Spleen (tissue), 11 donors: ENCODE data around the gene DCTN3. TPM values are rescaled to one million over a fixed set of nuclear protein-coding genes. Genes with fewer than 3 reads are reported as not detected.
A peak's percentile ranks its signal among the peaks of the same experiment; 100 is the strongest.

Source experiments
- DNase-seq: peaks from one replicate; pipeline ENCODE4 v3.0.0-alpha.2; 2020
- H3K27ac ChIP-seq, 8 donors: fragments of 200-600 bp; sonication (generic) in 7 of 8; 1 replicate in 4 of 8; 2 replicates in 4 of 8; pipeline versions ENCODE4 v1.5.0 to v1.8.0; 2016 to 2021; ENCODE audit warnings: inconsistent platforms in 4 of 8, mild to moderate bottlenecking in 4 of 8, moderate library complexity in 1 of 8
- H3K27me3 ChIP-seq, 7 donors: fragments of 200-600 bp; sonication (generic) in 6 of 7; replicated peaks in 1 of 7; 1 replicate in 4 of 7; 2 replicates in 3 of 7; pipeline versions ENCODE4 v1.5.0 to v1.8.0; 2016 to 2021; ENCODE audit warnings: inconsistent platforms in 3 of 7, mild to moderate bottlenecking in 1 of 7
- H3K36me3 ChIP-seq, 6 donors: fragments of 200-600 bp; sonication (generic) in 5 of 6; 1 replicate in 4 of 6; 2 replicates in 2 of 6; pipeline versions ENCODE4 v1.5.0 to v1.8.0; 2016 to 2021; ENCODE audit warnings: inconsistent platforms in 2 of 6
- H3K4me1 ChIP-seq, 6 donors: fragments of 200-600 bp; sonication (generic) in 5 of 6; 1 replicate in 3 of 6; 2 replicates in 3 of 6; pipeline versions ENCODE4 v1.5.0 to v1.8.0; 2016 to 2021; ENCODE audit warnings: inconsistent platforms in 3 of 6
- H3K4me3 ChIP-seq, 8 donors: fragments of 200-600 bp; sonication (generic) in 7 of 8; 1 replicate in 4 of 8; 2 replicates in 4 of 8; pipeline versions ENCODE4 v1.5.0 to v1.8.0; 2016 to 2021; ENCODE audit warnings: inconsistent platforms in 4 of 8, mild to moderate bottlenecking in 4 of 8, moderate library complexity in 2 of 8
- H3K9me3 ChIP-seq, 8 donors: fragments of 200-600 bp; sonication (generic) in 7 of 8; 1 replicate in 4 of 8; 2 replicates in 4 of 8; pipeline versions ENCODE4 v1.5.0 to v1.8.0; 2016 to 2021; ENCODE audit warnings: inconsistent platforms in 4 of 8
- CTCF ChIP-seq, 11 experiments: fragments of 200-600 bp in 7 of 11; fragments of 450-650 bp in 4 of 11; sonication (generic) in 4 of 11; IDR thresholded peaks in 8 of 11; conservative IDR thresholded peaks in 3 of 11; 1 replicate in 7 of 11; 2 replicates in 4 of 11; pipeline versions ENCODE4 v1.4.0 to v1.8.0; 2016 to 2021; ENCODE audit warnings: antibody characterized with exemption in 11 of 11, inconsistent platforms in 4 of 11, mild to moderate bottlenecking in 1 of 11
- POLR2A ChIP-seq, 3 donors: fragments of 450-650 bp; IDR thresholded peaks; one replicate each; pipeline ENCODE4 v1.5.1; 2017; ENCODE audit warnings: antibody characterized with exemption in 3 of 3, mild to moderate bottlenecking in 1 of 3
- POLR2AphosphoS5 ChIP-seq, 3 donors: sonication (generic); formaldehyde crosslinking; IDR thresholded peaks; one replicate each; pipeline ENCODE4 v1.5.1; 2017; ENCODE audit warnings: antibody characterized with exemption in 3 of 3
- WGBS, 5 donors: extraction: QIAGEN DNeasy Blood & Tissue Kit in 3 of 5; methylation state at CpG; one replicate each; pipeline versions ENCODE4 v1.1.5 to v1.1.7; 2013 to 2018; 5-methylcytosine and 5-hydroxymethylcytosine counted together
- intact Hi-C: fragments of 100-400 bp; cut with DNase I; formaldehyde crosslinking; loops from one replicate; pipeline ENCODE4 v1.15.0; 2023; ENCODE audit warnings: low total_unique reads
- polyA plus RNA-seq, 3 donors: library from polyadenylated mRNA; stranded (reverse); fragments of 200-250 nt; gene quantifications; one replicate each; pipeline ENCODE4 v1.2.1, GENCODE V29; 2013
- total RNA-seq, 7 donors: library from RNA; depleted of rRNA in 3 of 7; stranded (reverse); fragments of >200 nt in 3 of 7; fragmentation: NEBNext Ultra II Directional in 4 of 7; extraction: Animal tissue kit (Norgen Biotek cat#: 25700) in 4 of 7; gene quantifications; one replicate each; pipeline versions ENCODE4 v1.1.0 to v1.2.1, GENCODE V29; 2016 to 2021
- donor health status: healthy with polysubstance abuse.
- donor health status: DM: no; HTN: no; CAD: no; lungs with moderate emphysema.
- donor health status: DM: no; HTN: no; CAD: no.
- donor health status: Bipolar disorder and iron deficiency.
- donor health status: healthy.
- donor health status: DM: no; HTN: no; CAD: no.
- donor health status: DM: yes; HTN: yes; CAD: no.

DCTN3 gene
- total and polyA plus RNA-seq, 10 donors: 43.8 to 79.8 (median 56.7) TPM

GRCh38 chr9:34584970-34585369 is 35.3 kb downstream of the DCTN3 start:
- WGBS, 5 donors: 71 to 81% (median 75%) methylated on average over 5 of the region's 5 CpGs
- no peak overlapping the region for H3K27ac ChIP-seq
- H3K4me3 ChIP-seq: no peak overlapping the region
- DNase-seq: no peak
- peaks cover 0 to 37% (median 14%) of the 10 kb centered on the region in 6 donors for H3K4me1 ChIP-seq
- peaks cover 0 to 92% (median 34%) of the 10 kb centered on the region in 7 donors for H3K27me3 ChIP-seq
- no peaks in the 10 kb centered on the region for H3K9me3 ChIP-seq
- TF ChIP-seq POLR2A (IDR thresholded peaks at IDR 0.05): no peak
- no peak for TF ChIP-seq CTCF (IDR thresholded peaks at IDR 0.05 in 8 of 11, conservative IDR thresholded peaks at IDR 0.05 in 3 of 11)
- TF ChIP-seq POLR2AphosphoS5 (IDR thresholded peaks at IDR 0.05): no peak
- intact Hi-C loops: no loop called here
- no peaks in the 10 kb centered on the region for H3K36me3 ChIP-seq

GRCh38 chr9:34582787-34583186 is 37.5 kb downstream of the DCTN3 start:
- intact Hi-C loops: no loop called here
- H3K27ac ChIP-seq: no peak overlapping the region
- WGBS, 5 donors: 61 to 95% (median 87%) methylated on average over 5 of the region's 5 CpGs
- H3K27me3 ChIP-seq: peaks cover 0 to 92% (median 37%) of the 10 kb centered on the region in 7 donors
- TF ChIP-seq POLR2AphosphoS5 (IDR thresholded peaks at IDR 0.05) (no peak), POLR2A (IDR thresholded peaks at IDR 0.05) (no peak), CTCF (IDR thresholded peaks at IDR 0.05 in 8 of 11, conservative IDR thresholded peaks at IDR 0.05 in 3 of 11) (no peak)
- H3K4me3 ChIP-seq: no peak overlapping the region
- no peaks in the 10 kb centered on the region for H3K36me3 ChIP-seq
- no peak for DNase-seq
- H3K9me3 ChIP-seq: no peaks in the 10 kb centered on the region
- H3K4me1 ChIP-seq: peaks cover 0 to 39% (median 18%) of the 10 kb centered on the region in 6 donors

GRCh38 chr9:34581318-34581717 is 39.0 kb downstream of the DCTN3 start:
- Histone ChIP-seq H3K9me3 (no peaks in the 10 kb centered on the region), H3K36me3 (no peaks in the 10 kb centered on the region), H3K27ac (peak overlapping the region in 1 of 8 donors; percentile 8), H3K4me1 (peaks cover 0 to 50% (median 24%) of the 10 kb centered on the region in 6 donors), H3K4me3 (no peak overlapping the region), H3K27me3 (peaks cover 0 to 92% (median 38%) of the 10 kb centered on the region in 7 donors)
- intact Hi-C loops: no loop called here
- no peak for DNase-seq
- TF ChIP-seq CTCF (IDR thresholded peaks at IDR 0.05 in 8 of 11, conservative IDR thresholded peaks at IDR 0.05 in 3 of 11) (no peak), POLR2AphosphoS5 (IDR thresholded peaks at IDR 0.05) (no peak), POLR2A (IDR thresholded peaks at IDR 0.05) (no peak)
- 69 to 80% (median 72%) methylated on average over 3 of the region's 3 CpGs for WGBS, 5 donors

- intact Hi-C loops: no loop called here
- TF ChIP-seq POLR2A (IDR thresholded peaks at IDR 0.05) (no peak), CTCF (IDR thresholded peaks at IDR 0.05 in 8 of 11, conservative IDR thresholded peaks at IDR 0.05 in 3 of 11) (no peak), POLR2AphosphoS5 (IDR thresholded peaks at IDR 0.05) (no peak)
- peak; percentile 58 for DNase-seq
- H3K4me1 ChIP-seq: peaks cover 0 to 59% (median 29%) of the 10 kb centered on the region in 6 donors
- no peaks in the 10 kb centered on the region for H3K9me3 ChIP-seq
- H3K27ac ChIP-seq: peak overlapping the region in 3 of 8 donors; percentile 23 to 62 (median 50)
- 63 to 75% (median 71%) methylated on average over 6 to 8 of the region's 8 CpGs for WGBS, 5 donors
- no peak overlapping the region for H3K4me3 ChIP-seq
- peaks cover 0 to 92% (median 36%) of the 10 kb centered on the region in 7 donors for H3K27me3 ChIP-seq
- H3K36me3 ChIP-seq: no peaks in the 10 kb centered on the region
Measured at GRCh38 chr9:34580358-34580757, 39.9 kb downstream of the DCTN3 start.
